Stimulated activated CD4-positive, alpha-beta T cell treated with anti-CD3 and anti-CD28 coated beads, Interleukin-12 subunit alpha, Interleukin-12 subunit beta, amount 100 ng/mL, for 24 hours (primary cell): Measurements from ENCODE around the gene JAKMIP1.

Experiments
- DNase-seq, 2 experiments: peaks; one replicate each; pipeline ENCODE4 v3.0.0-alpha.2; 2020; ENCODE audit warnings: low read depth in 2 of 2

Gene JAKMIP1

DNA sequence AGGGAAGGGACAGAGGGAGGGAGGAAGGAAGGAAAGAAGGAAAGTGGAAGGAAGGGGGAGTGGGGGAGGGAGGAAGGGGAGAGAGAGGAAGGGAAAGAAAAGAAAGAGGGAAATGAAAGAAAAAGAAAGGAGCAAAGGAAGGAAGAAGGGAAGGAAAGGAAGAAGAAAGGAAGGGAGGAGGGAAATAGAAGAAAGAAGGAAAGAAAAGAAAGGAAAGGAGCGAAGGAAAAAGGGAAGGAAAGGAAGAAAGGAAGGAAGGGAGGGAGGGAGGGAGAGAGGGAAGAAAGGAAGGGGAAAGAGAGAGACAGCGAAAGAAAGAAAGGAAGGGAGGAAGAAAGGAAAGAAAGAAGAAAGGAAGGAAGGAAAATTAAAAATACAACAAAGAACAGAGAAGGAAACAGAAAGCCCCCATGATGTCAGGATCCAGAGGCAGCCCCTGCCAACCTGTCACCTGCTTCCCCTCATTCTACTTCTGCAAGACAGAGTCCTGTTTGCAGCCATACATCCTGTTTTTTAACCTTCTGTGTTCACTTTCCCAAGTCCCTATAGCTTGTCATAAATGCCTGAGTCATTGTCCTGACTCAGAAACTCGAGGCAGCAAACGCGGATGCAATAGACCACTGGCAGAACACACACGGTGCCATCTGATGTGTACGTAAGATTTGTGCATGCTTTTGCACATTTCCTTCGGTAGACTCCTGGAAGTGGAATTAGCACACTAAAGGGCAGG, 105.2 kb downstream of the JAKMIP1 start:
- no peak for DNase-seq

DNA sequence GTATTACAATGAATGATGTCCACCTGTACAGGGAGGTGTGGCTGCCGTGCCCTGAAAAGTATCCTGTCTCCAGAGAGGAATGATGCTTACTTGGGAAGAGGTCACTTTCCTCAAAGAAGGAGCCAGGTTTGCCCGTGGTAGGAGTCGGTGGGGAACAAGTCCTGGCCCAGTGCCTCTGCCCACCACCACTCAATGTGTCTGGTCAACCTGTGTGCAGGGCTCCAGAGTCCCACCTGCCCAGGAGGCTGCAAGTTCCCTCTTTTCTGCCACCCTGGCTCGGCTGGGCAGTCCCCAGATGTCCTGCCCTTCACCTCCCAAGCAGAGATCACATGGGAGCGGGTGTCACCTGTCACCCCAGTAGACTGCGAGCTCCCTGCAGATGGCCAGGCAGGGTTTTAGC, 106.7 kb downstream of the JAKMIP1 start:
- no peak for DNase-seq

DNA sequence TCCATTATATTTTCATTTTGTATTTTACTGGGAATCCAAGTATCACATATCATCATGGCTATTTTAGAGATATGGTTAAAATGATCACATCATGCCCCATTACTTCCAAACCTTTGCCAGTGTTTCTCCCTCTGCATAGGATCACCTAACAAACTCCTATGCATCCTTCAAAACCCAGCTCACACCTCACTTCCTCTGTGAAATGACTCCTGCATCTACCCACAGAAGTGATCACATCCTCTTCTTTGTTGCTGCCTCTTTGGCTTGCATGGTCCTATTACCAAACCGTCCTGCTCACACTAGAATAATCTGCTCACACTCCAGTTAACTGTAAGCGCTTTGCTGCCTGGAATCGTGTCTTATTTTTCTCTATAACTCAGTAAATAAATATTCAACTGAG, 107.4 kb downstream of the JAKMIP1 start:
- no peak for DNase-seq

DNA sequence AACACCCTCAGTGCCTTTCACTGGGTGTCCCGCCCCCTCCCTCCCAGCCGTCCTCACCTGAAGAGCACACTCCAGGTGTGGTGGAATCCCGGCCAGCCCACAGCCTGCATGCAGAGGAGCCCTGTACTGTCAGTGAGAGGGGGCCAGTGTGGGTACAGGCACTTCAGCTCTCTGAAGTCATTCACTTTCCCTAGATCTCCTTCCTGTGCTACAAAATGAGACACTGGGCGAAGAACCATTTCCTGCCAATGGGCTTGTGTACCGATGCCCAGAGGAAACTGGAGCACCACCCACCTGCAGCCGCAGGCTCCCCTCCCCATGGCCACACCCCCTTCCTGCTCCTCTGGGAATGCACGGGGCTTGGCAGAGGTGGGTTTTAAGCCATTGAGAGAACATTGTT, 108.2 kb downstream of the JAKMIP1 start:
- DNase-seq = no peak

DNA sequence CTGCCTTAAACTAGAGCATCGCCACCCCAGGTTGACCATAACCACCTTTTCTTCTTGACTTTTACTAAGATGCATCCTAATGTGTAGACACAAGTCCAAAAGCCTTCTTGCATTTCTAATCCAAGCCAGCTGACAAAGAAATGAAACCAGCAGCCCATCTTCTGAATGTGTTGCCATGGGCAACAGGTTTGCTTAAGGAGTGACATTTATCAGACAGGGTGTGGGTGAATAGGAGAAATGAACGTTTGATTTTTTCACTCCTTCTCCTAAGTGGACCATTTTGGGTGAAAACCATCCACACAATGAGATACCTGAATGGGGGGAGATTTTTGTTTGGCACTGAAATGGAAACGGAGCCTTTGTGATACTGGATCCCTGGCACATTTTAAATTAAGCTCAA, 109.4 kb downstream of the JAKMIP1 start:
- DNase-seq = no peak

DNA sequence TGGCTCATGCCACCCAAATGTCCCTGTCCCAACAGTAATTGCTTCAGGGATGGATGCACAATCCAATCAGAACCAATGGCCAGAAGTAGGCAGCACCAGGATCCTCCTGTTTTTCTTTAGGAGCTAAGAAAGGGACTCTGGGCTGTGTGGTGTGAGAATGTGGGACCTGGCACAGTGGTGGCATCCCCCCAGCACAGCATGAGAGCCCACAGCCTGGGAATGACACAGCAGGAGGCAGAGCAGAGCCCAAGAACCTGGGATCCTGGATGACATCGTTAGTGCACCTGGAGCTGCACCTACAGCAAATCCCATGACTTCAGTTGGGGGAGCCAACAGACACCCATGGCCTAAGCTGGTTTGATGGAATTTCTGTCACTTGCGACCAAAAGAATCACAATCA, 111.4 kb downstream of the JAKMIP1 start:
- no peak for DNase-seq

DNA sequence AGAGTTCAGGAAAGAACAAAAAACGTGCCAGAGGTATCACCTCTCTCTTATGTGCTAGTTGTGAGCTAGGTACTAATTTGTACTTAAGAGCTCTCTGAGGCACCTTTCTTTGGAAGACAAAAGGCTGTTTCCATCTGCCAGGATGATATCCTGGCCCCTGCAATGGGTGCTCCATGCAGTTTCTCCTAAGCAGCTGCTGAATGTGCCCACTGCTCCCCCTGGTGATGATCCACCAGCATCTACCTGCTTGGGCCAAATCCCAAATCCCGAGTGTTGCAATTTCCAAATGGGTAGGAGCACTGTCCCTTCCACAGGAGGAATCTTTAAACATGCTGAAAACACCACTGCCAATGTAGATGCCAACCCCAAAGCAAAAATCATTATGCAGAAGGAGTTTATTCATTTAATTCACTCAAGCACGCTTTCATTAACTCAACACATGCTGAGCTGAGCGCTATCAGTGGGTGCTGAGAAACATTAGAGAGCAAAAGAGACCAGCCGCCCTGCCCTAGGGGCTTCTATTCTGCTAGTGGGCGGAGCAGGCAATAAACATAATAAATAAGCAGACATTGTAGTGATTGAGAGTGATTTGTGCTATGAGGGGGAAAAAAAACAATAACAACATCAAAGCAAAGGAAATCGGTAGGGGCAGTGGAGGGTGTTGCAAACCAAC, 112.5 kb downstream of the JAKMIP1 start:
- DNase-seq = no peak

DNA sequence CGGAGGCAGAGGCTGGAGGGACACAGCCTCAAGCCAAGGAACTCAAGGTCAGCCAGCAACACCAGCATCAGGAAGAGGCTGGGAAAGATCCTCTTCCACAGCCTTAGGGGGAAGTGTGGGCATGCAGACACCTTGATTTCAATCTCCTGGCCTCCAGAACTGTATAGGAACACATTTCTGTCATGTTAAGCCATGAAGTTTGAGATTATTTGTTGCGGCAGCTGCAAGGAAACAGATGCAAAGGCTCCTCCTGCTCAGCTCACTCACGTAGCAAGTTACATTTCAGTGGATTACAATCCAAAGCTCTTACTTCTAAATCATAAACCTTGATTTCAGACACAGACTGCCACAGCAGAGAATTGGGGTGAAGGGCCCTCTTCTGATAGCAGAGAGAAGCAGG, 113.5 kb downstream of the JAKMIP1 start:
- DNase-seq = no peak

DNA sequence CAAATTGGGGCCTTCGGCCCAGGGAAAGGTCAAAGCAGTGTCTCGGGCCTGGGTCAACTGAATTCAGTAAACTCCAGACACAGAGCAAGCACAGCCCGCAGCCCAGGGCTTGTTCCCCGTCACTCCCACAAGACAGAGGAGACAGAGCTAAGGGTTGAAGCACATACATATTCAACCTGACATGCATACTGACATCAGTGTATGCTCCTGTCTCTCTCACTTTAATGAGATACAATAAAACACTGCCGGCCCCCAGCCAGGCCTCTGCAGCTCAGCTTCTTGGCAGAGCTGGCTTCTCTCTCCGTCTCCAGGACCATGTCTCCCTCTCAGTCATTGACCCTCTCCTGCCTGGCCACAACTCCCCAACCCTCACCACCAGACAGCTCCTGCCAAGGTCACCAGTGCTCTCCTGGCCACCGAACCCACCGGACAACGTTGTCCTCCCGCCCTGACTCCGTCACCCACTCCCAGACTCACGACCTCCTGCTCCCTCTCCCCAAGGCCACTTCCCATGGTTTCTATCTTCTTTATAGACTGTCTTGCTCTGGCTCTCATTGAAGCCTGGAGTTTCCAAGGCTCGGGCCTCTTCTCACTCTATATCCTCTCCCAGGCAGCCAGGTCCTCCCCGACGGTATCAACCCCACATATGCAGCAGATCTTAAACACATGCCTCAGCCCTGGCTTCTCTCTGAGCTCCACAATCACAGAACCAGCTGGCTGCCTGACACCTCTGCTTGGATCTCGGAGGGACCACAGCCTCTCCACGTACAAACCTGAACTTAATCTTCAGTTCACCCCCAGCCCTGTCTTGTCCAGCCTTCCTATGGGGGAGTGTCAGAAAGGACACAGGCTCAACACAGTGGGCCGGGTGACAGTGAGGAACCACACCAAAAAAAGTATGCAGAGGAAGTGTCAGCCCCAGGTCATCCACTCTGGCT, 114.4 kb downstream of the JAKMIP1 start:
- DNase-seq = no peak

DNA sequence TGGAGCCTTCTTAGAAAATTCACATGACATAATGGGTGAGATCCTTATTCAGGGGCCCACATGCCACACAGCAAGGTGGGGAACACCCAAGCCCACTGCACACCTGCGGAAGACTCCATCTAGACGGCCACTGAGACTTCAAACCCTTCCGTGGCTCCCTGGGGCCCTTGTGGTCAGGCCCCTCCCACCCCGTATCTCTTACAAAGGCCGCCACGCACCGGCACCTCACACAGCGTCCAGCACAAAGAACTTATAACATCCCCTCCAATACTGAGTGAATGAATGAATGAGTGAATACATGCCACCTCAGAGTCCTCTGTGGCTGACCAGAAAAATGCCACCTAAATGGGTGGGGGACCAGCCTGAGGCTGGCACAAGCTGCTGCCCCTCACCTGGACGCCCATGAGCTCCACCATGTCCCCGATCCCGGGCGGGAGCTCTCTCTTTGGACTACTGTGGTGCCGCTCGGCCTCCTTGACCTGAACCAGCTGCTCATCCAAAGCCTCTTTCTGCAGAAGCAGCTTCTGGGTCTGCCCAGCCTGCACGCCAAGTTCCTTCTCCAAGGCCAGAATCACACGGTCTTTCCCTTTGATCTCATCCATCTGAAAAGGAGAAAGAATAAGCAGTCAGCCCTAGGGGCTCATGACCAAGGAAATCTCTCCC, 115.2 kb downstream of the JAKMIP1 start:
- DNase-seq = no peak

DNA sequence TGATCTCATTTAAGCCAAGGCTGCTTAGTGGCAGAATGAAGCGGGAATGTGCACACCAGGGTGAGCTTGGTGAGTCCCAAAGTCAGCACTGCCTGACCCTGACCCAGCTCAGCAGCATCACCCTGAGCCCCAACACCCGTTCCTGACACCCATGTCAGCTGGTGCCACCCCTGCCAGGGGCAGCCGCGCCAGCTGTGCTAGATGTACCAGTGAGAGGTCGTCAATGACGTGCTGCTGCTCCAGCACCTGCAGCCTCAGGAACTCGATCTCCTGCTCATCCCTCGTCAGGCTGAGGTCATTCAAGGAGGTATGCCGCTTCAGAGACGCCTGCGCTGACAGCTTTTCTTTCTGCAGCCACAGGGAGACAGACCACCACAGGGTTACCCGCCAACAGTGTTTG, 120.4 kb downstream of the JAKMIP1 start:
- no peak for DNase-seq

DNA sequence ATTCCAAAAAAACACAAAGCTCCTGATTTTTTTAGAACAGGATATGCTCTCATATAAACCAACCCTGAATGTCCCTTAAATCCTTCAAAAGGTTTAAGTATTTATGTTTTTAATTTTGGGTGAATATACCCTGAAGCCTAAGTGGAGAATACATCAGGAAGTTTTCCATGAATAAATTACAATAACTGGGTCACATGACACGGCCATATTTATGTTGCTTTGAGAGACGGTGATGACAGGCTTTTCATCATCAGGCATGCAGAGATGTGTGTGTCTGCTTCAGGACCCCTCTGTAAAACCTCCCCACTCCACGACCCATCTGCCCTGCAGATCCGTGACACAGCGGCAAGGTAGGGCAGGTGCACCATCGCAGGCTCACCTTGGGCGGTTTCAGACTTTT, 121.8 kb downstream of the JAKMIP1 start:
- no peak for DNase-seq

DNA sequence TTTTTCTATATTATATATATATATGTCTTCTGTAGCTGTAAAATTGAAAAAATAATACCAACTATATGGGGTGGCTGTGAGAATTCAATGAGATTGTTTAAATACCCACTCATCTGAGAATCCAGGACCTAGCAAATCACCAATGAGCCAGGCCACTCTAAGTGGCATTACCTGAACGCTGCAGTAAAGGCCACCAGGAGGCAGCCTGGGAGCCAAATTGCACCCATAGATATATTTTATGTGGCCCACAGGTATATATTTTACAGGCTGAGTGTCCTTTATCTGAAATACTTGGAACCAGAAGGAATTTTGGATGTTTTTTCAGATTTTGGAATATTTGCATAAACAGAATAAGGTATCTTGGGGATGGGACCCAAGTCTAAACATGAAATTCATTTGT, 124.0 kb downstream of the JAKMIP1 start:
- no peak for DNase-seq

DNA sequence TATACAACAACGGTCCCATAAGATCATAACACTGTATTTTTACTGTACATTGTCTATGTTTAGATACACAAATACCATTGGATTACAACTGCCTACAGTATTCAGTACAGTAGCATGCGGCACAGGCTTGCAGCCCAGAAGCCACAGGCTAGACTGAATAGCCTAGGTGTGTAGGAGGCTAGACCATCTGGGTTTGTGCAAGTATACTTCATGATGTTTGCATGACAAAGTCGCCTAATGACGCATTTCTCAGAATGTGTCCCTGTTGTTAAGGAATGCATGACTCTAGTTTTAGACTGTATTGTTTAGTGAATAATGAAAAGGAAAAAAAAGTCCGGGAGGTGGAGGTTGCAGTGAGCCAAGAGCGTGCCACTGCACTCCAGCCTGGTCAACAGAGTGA, 125.6 kb downstream of the JAKMIP1 start:
- DNase-seq = no peak

DNA sequence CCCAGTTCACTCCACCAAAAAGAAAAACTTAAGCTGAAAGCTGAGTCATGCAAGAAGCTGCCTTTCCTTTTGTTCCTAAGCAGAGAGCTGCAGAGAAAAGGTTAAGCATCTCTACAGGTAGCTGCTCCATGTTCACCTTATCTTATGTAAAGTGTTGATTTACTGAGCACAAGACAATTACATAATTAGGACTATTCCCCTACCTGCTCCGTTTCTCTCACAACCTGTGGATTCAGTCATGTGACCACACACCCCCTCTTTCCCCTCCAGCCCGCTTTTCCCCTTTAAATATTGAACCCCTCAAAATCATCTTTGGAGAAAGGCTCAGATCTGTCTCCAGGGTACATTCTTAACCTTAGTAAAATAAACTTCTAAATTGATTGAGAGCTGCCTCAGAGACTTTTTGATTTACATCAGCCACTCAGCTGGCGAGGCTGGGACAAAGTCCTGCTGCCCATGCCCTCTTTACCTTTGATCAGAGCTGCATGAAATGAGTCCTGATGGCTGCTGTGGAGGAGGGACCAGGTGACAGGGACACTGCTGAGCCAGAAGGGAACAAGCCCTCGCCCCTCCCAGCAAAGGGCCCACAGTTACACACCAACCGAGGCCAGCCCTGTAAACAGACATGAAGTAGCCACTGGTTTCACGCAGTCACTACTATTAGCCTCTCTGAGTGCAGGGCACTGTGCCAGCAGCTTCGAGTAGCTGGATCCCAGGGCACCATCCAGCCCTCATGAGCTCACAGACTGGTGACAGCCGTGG, 128.2 kb downstream of the JAKMIP1 start:
- no peak for DNase-seq

DNA sequence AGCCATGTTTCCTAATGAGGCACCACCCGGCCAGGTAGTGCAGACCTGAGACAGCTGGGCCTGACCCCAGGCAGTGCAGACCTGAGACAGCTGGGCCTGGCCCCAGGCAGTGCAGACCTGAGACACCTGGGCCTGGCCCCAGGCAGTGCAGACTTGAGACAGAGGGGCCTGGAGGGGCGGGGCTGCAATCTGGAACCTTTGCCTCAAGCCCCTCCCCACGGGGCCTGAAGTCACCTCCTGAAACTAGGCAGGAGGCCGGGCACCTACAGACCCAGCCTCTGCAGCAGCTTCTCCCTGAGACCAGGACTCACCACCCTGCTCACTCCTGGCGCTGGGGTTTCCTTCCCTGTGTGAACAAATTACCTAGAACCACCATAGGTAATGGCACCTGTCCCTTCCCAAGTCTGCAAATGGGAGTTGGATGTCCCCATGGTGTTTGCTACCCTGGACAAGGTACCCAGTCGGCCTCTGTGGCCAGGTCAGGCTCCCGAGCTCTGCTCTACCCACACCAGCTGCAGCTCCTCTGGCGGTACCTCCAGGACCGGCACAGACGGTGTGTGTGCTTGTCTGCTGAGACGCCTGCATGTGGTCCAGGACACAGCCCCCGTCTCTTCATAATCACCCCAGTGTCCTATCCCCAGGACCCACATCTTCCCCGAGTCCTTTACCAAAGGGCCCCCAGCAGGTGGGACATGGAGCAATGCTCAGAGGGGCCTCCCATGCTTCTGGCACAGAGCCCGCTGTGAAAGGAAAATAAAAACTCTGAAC, 129.0 kb downstream of the JAKMIP1 start:
- no peak for DNase-seq

DNA sequence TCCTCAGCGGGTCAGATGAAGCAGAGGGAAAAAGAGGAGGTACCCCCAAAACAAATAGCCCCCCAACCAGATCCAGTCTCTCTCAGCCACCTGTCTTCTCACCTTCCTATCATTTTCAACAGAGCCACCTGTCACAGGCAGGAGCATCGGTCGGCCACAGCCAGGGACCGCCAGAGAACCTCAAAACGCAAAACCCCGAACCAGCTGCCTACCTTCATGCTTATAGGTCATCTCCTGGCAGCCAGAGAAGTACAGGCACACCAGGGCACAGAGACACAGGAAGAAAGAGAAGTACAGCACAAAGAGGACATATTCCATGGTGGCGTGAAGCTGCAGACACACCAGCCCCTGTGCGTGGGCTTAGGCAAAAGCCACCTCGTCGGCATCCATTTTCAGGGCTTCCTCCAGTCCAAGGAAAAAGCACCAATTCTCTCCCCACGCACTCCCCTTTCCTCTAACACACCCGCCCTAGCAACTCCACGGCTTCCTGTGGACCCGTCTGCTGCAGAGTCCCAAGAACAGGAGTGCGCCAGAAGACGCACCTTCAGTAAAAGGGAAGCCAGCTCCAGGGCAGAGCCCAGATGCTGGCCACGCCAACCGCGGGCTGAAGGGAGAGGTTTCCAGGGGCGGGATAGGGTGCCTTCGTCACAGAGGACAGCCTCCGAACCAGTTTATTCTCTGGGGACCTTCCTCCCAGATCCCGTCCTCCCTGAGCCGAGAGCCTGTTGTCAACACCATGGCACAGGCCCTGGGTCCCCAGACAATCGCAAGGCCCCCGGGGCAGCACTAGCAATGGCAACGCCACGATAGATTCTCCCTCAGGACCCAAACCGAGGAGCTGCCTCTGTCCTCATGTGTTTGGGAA, 130.3 kb downstream of the JAKMIP1 start:
- no peak for DNase-seq

DNA sequence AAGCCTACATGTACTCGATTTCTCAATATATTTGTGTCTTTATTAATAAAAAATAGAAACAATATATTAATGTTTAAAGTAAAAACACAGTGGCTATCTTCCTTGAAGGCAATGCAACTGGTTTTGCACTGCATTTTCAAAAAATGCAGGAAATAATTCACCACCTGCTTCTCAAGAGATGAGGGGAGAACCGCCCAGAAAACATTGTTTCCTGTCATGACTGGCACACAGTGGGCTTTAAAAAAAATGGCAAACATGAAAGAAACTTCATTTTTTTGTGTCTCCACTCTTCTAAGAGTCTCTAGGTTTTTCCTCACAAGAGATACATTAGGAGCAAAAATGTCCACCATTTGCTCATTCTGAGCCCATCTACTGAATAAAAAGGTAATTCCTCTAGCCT, 131.4 kb downstream of the JAKMIP1 start:
- DNase-seq = no peak

DNA sequence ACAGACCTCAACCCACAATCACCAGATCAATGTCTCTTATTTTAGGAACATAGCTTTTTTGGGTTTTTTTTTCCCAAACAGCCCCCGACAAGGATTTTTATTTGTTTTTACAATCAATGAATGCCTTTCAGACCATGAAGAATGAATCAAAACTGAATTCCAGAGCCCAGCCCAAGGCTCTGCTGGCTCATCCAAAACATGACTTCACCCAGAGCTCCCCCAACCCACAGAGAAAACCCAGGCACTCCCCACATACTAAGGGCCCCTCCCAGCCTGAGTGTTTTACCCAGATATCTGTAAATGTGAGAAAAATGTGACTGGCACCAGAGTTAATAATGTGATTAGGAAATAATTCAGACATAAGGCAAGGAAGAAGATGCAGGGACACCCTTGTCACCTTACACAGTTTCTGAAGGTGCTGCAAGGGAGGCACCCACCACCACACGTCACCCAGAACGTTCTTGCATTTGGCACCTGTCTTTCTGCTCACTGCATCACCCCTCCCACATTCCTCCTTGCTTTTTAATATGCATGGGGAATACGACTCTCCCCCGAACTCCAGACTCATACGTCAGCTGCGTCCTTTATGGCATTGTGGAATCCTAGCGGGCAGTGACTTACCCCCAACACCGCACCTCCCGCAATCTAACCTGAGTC, 134.3 kb downstream of the JAKMIP1 start:
- no peak for DNase-seq
